AG04449 (cell line): ENCODE results near the gene HOXD12.

Source experiments
- CTCF ChIA-PET: fragments of 350-600 bp; formaldehyde crosslinking; extraction: SDS; loops from one replicate; lab custom pipeline; 2021; ENCODE audit warnings: antibody characterized with exemption; lab: Yijun Ruan, JAX
- POLR2A ChIA-PET: fragments of 400-600, 350-600 bp; formaldehyde crosslinking; extraction: SDS; loops from one replicate; lab custom pipeline; 2020; ENCODE audit warnings: antibody characterized with exemption, inconsistent platforms; lab: Yijun Ruan, JAX
- DNase-seq: peaks from one replicate; pipeline ENCODE4 v3.0.0-alpha.2; 2010; ENCODE audit warnings: low read depth, low spot score
- H3K4me3 ChIP-seq: 2 replicates; pipeline ENCODE4 v1.5.1; 2011; ENCODE audit warnings: low read depth, mild to moderate bottlenecking, control low read depth, low read length
- CTCF ChIP-seq: IDR thresholded peaks from one replicate; pipeline ENCODE4 v1.5.1; 2011; ENCODE audit warnings: mild to moderate bottlenecking, moderate library complexity, low read length, control low read depth, inconsistent platforms; ENCODE audit not compliant: insufficient read depth; ENCODE audit errors: missing control alignments

Gene HOXD12

DNA sequence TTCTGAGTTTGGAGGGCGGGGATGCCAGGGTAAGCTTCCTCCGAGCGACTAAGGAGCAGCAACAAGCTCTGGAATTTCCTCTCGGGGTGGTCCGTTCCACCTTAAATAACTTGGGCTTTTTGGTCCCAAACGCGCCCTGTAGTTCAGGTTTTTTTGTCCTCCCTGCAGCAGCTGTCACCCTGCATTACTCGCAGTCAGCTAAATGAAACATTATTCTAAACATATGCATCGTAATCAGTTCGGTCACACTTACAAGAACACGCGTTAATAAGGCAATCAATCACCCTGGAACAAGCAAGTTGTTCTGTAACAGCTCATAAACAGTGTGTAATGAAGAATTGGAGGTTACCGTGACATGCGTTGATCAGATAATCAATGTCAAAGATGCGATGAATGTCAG is 24.1 kb upstream of the HOXD12 start:
- CTCF ChIA-PET: interaction anchor here (0.9 kb wide), 1 partner anchor 10 kb away, joined by 5 read pairs; no protein-coding TSS in a partner anchor
- H3K4me3 ChIP-seq: no peak overlapping the region
- TF ChIP-seq CTCF: no peak
- no peak for DNase-seq
- POLR2A ChIA-PET: no interaction called here

GRCh38 chr2:176076063-176076462 is 23.5 kb upstream of the HOXD12 start:
- H3K4me3 ChIP-seq: no peak overlapping the region
- DNase-seq: no peak
- ChIA-PET POLR2A (no interaction called here), CTCF (interaction anchor here (1.1 kb wide), 1 partner anchor 12 kb away, joined by 4 read pairs; no protein-coding TSS in a partner anchor)
- no peak for TF ChIP-seq CTCF

GRCh38 chr2:176076796-176077195 is 22.8 kb upstream of the HOXD12 start:
- ChIA-PET CTCF (interaction anchor here (1.1 kb wide), 1 partner anchor 12 kb away, joined by 4 read pairs; no protein-coding TSS in a partner anchor), POLR2A (no interaction called here)

DNA sequence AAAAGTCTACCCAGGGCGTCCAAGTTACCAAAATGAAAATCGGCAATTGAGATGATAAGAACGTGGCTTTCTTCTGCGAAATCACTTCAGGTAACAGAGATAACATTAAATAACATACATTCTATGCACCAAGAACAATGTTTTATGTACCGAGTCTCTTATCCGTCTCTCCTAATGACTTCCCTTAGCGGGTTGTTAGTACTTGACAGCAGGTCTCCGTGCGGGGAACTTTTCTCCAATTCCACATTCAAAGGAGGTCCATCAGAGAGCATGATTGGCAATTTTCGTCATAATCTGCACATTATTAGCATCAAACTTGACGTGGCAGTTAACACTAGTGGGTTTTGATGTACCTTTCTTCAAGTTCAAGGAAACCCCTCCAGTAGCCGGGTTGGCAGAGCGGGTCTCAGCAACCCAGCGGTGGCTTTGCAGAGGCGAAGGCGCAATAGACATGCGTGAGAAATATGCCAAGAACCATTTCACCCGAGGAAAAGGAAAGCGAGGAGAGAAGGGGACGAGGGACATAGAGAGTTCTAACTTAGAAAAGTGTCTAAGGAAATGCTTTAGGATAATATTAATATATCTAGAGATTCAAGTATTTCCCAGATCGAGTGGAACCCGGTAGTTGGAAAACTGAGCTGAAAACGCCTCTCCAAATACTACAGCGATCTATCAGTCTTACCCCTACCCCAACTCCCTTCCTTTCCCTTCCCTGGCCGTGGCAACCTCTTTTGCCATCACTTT is 20.9 kb upstream of the HOXD12 start:
- H3K4me3 ChIP-seq: no peak overlapping the region
- no peak for TF ChIP-seq CTCF
- CTCF ChIA-PET: interaction anchor here (0.8 to 7.9 kb wide), 10 partner anchors 9 to 715 kb away, joined by 3 to 115 read pairs (median 4); no protein-coding TSS in a partner anchor
- POLR2A ChIA-PET: no interaction called here
- DNase-seq: no peak

More at GRCh38 chr2:176076796-176077195, 22.8 kb upstream of the HOXD12 start:
- DNase-seq: no peak
- no peak for TF ChIP-seq CTCF
- H3K4me3 ChIP-seq: no peak overlapping the region

- H3K4me3 ChIP-seq: no peak overlapping the region
- DNase-seq: no peak
- TF ChIP-seq CTCF: no peak
- ChIA-PET CTCF (interaction anchor here (0.8 to 7.9 kb wide), 10 partner anchors 9 to 716 kb away, joined by 3 to 115 read pairs (median 4); no protein-coding TSS in a partner anchor), POLR2A (no interaction called here)
These were observed 20.2 kb upstream of the HOXD12 start for GRCh38 chr2:176079285-176079830.
